ENCODE data around the gene BICDL2. TPM values are rescaled to one million over a fixed set of nuclear protein-coding genes. Genes with fewer than 3 reads are reported as not detected.

Gene BICDL2
- total RNA-seq, 1 experiment from 2014 or later, result not detected

DNA sequence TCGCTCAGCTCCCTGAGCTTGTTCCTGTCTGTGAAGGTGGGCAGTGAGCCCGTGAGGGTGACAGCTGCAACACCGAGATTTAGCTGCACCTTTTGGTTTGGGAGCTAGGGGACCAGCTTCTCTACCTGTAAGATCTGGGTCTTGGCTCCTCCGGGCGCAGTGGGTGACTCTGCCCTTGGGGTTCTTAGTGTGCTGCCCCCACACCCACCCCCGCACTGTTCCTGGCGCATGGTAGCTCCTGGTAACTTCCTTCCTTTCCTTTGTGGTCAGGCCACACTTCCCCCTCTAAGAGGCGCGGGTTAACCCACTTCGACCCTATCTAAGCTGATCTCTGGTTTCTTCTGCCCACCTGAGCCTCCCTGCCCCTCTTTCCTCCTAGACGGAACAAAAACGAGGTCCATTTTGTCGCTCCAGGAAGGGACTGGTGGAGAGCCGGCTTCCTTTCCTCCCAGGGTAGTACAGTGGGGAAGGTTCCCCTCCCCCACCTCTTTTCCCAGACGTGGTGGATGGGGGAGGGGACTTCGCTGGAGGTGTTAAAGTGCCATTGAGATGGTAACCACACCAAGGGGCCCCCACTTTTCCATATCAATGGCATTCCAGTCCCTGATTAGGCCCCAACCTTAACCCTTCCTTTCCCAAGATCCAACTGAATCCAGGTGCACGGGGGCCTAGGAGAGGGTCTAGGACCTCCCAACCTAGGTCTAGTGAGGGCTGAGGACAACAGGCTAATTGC lies 28.6 kb downstream of the BICDL2 start:
- H3K27me3 ChIP-seq (ENCODE audit: low read length), result no peaks in the 10 kb centered on the region
- peaks cover 3% of the 10 kb centered on the region for H3K4me1 ChIP-seq (ENCODE audit: low read length)
- H3K4me3 ChIP-seq (ENCODE audit: low read length), result no peak overlapping the region
- H3K9ac ChIP-seq (ENCODE audit: low read length), result no peak overlapping the region
- no peak for DNase-seq
- no peak overlapping the region for H3K4me2 ChIP-seq (ENCODE audit: low read depth, low read length, poor library complexity, severe bottlenecking)
- no peaks in the 10 kb centered on the region for H3K36me3 ChIP-seq (ENCODE audit: insufficient read depth, low read length)
- no peaks in the 10 kb centered on the region for H3K79me2 ChIP-seq (ENCODE audit: low read length)
- H3K9me3 ChIP-seq (ENCODE audit: low read length), result no peaks in the 10 kb centered on the region
- H4K20me1 ChIP-seq (ENCODE audit: insufficient read depth, low read depth, low read length), result no peaks in the 10 kb centered on the region
- no peak overlapping the region for H2AFZ ChIP-seq (ENCODE audit: low read length)
- H3K9me2 ChIP-seq (replicated peaks; ENCODE audit: insufficient read depth, low read length), result no peaks in the 10 kb centered on the region
- H3K27ac ChIP-seq (ENCODE audit: low read length), result no peak overlapping the region

DNA sequence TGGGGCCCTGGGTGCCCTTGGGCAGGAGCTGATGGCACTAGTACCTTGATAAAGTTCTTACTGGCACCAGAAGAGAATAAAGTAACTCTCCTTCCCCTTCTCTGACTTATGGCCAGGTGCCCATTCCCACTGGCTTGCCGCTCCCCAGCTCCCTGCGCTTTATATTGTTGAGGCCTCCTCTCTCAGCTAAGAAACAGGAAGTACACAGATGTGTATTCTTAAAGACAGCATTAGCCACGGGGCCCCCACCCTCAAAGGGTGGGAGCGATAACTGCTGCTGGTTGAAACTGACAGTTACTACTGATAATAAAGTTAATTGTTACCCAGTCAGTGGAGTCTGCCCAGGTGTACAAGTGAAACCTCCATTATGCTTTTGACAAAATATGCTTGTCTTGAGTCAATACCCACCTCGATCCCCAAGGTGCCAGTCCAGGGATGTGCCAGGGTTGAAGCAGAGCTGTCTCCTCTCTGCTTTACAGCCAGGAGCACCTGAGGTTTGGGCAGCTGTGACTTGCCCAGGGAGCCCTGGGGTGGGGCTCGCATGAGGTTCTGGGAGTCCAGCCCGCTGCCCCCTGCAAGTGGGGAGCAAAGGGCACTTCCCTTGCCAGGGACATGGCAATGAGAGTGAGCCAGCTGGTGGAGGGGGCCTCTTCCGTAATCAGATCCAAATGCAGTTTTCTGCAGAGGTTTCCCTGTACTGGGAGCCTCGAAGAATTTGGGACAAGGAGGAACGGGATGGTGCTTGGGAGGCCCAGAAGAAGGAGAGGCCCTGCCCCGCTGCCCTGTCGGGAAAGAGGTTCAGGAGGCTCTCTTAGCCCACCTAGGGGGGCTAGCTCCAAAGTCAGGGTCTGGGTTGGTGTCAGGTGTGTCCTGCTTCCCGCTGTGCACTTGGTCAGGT lies 29.4 kb downstream of the BICDL2 start:
- Histone ChIP-seq H3K36me3 (ENCODE audit: insufficient read depth, low read length) (no peaks in the 10 kb centered on the region), H2AFZ (ENCODE audit: low read length) (no peak overlapping the region), H3K4me2 (ENCODE audit: low read depth, low read length, poor library complexity, severe bottlenecking) (no peak overlapping the region)

DNA sequence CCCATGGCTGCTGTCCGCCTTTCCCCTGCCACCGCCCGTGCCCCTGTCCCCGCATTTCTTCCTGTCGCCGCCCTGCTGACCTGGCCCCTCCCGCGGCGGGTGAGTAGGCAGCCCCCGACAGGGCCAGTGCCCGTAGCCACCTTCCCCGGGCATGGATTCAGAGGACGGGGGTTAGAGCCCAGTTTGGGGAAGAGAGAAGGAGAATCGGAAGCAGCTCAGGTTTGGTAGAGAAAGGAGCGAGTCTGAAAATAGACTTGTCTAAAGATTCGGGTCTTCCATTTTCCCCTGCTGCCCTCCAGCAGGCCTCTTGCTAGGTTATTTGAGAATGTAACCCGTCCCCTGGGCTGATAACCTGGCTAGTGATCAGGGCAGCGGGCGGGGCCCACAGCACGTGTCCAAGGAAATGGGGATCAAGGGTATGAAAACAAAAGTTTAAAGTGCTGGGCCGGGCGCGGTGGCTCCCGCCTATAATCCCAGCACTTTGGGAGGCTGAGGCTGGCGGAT lies 31.9 kb downstream of the BICDL2 start:
- no peak overlapping the region for H3K27ac ChIP-seq (ENCODE audit: low read length)
- H3K4me3 ChIP-seq (ENCODE audit: low read length), result 0 out of 2 replicates have a peak overlapping the region, but pooled peaks have one; percentile 22
- H4K20me1 ChIP-seq (ENCODE audit: insufficient read depth, low read depth, low read length), result no peaks in the 10 kb centered on the region
- H3K79me2 ChIP-seq (ENCODE audit: low read length), result no peaks in the 10 kb centered on the region
- DNase-seq, result no peak
- H3K4me2 ChIP-seq (ENCODE audit: low read depth, low read length, poor library complexity, severe bottlenecking), result peak overlapping the region; percentile 42
- H3K4me1 ChIP-seq (ENCODE audit: low read length), result peaks cover 3% of the 10 kb centered on the region
- H3K36me3 ChIP-seq (ENCODE audit: insufficient read depth, low read length), result no peaks in the 10 kb centered on the region
- H3K9me3 ChIP-seq (ENCODE audit: low read length), result no peaks in the 10 kb centered on the region
- H3K9me2 ChIP-seq (replicated peaks; ENCODE audit: insufficient read depth, low read length), result no peaks in the 10 kb centered on the region
- no peaks in the 10 kb centered on the region for H3K27me3 ChIP-seq (ENCODE audit: low read length)
- no peak overlapping the region for H2AFZ ChIP-seq (ENCODE audit: low read length)
- H3K9ac ChIP-seq (ENCODE audit: low read length), result no peak overlapping the region

More for the DNA sequence above, 29.4 kb downstream of the BICDL2 start:
- Histone ChIP-seq H3K27ac (ENCODE audit: low read length) (no peak overlapping the region), H3K9me2 (replicated peaks; ENCODE audit: insufficient read depth, low read length) (no peaks in the 10 kb centered on the region), H3K4me1 (ENCODE audit: low read length) (peaks cover 3% of the 10 kb centered on the region), H3K9me3 (ENCODE audit: low read length) (no peaks in the 10 kb centered on the region), H3K27me3 (ENCODE audit: low read length) (no peaks in the 10 kb centered on the region), H4K20me1 (ENCODE audit: insufficient read depth, low read depth, low read length) (no peaks in the 10 kb centered on the region), H3K9ac (ENCODE audit: low read length) (no peak overlapping the region), H3K4me3 (ENCODE audit: low read length) (no peak overlapping the region), H3K79me2 (ENCODE audit: low read length) (no peaks in the 10 kb centered on the region)
- no peak for DNase-seq

GRCh38 chr16:3004319-3004718 lies 32.4 kb downstream of the BICDL2 start:
- no peaks in the 10 kb centered on the region for H4K20me1 ChIP-seq (ENCODE audit: insufficient read depth, low read depth, low read length)
- no peak for DNase-seq
- no peak overlapping the region for H3K4me3 ChIP-seq (ENCODE audit: low read length)
- no peaks in the 10 kb centered on the region for H3K79me2 ChIP-seq (ENCODE audit: low read length)
- no peak overlapping the region for H2AFZ ChIP-seq (ENCODE audit: low read length)
- no peak overlapping the region for H3K27ac ChIP-seq (ENCODE audit: low read length)
- H3K4me1 ChIP-seq (ENCODE audit: low read length), result peaks cover 3% of the 10 kb centered on the region
- no peak overlapping the region for H3K9ac ChIP-seq (ENCODE audit: low read length)
- H3K4me2 ChIP-seq (ENCODE audit: low read depth, low read length, poor library complexity, severe bottlenecking), result no peak overlapping the region
- no peaks in the 10 kb centered on the region for H3K36me3 ChIP-seq (ENCODE audit: insufficient read depth, low read length)
- H3K9me3 ChIP-seq (ENCODE audit: low read length), result no peaks in the 10 kb centered on the region
- H3K27me3 ChIP-seq (ENCODE audit: low read length), result no peaks in the 10 kb centered on the region
- no peaks in the 10 kb centered on the region for H3K9me2 ChIP-seq (replicated peaks; ENCODE audit: insufficient read depth, low read length)

DNA sequence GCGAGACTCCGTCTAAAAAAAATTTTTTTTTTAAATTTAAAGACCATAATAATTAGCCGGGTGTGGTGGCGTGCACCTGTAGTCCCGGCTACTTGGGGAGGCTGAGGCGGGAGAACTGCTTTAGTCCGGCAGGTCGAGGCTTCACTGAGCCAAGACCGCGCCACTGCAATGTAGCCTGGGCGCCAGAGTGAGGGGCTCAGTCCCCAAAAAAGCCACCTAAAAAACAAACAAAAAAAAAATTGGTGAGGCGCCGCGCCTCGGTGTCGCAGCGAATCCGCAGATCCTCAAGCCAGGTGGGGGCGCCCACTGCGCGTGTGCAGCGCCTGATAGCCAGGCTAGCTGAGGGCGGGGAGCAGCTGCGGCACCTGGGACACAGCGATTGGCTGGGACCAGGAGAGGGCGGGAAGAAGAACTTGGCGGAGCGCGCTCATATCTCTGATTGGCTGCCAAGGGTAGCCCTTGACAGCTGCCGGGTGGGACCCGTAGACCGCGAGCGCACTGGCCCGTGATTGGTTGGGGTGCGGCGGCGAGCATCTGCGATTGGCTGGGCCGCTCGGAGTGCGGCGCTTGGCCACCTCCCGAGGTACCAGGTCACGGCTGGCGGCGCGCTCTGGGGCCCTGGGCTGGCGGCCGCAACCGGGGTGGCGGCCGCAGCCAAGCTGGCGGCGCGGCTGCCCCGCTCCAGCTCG lies 33.0 kb downstream of the BICDL2 start:
- H3K9me2 ChIP-seq (replicated peaks; ENCODE audit: insufficient read depth, low read length), result no peaks in the 10 kb centered on the region
- H3K79me2 ChIP-seq (ENCODE audit: low read length), result no peaks in the 10 kb centered on the region
- peak; percentile 100 for DNase-seq
- H3K4me3 ChIP-seq (ENCODE audit: low read length), result no peak overlapping the region
- H3K4me1 ChIP-seq (ENCODE audit: low read length), result peaks cover 3% of the 10 kb centered on the region
- H3K27me3 ChIP-seq (ENCODE audit: low read length), result no peaks in the 10 kb centered on the region
- no peak overlapping the region for H3K4me2 ChIP-seq (ENCODE audit: low read depth, low read length, poor library complexity, severe bottlenecking)
- H4K20me1 ChIP-seq (ENCODE audit: insufficient read depth, low read depth, low read length), result no peaks in the 10 kb centered on the region
- H2AFZ ChIP-seq (ENCODE audit: low read length), result no peak overlapping the region
- no peak overlapping the region for H3K9ac ChIP-seq (ENCODE audit: low read length)
- H3K27ac ChIP-seq (ENCODE audit: low read length), result no peak overlapping the region
- H3K36me3 ChIP-seq (ENCODE audit: insufficient read depth, low read length), result no peaks in the 10 kb centered on the region
- H3K9me3 ChIP-seq (ENCODE audit: low read length), result no peaks in the 10 kb centered on the region

DNA sequence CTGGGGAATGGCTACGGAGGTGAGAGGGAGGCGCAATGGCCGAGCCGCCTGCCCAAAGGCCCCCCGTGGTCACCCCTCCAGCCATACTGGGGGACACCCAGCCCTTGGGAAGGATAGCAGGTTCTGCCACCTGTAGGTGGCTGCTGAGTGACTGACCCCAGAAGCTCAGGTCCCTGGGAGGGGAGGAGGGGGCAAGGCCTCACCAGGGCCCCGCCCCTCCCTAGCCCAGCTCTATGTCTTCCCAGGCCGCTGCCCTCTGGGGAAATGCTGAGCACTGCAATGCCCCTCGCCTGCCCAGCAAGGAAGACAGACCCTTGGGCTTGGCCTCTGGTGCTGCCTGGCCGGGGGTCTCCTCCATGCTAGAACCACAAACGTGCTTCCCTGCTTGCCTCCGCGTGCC lies 35.4 kb downstream of the BICDL2 start:
- no peaks in the 10 kb centered on the region for H3K27me3 ChIP-seq (ENCODE audit: low read length)

DNA sequence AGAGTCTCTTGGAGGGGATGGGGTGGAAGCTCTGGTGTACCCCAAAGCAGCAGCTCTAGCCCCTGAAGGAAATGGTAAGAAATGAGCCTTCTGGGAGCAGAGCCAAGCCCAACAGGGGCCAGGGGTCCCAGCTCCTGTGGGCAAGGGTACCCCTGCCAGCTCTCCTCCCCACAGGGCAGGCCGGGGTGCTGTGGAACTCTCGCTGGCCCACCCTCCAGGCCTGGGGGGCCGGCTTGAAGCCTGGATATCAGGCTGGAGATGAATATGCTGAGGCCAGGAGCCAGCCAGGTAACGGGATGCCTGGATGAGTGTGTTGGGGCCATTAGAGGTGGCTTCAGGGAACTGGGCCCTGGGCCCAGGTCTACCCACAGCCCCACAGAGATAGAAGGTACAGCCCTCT lies 36.2 kb downstream of the BICDL2 start:
- Histone ChIP-seq H3K27me3 (ENCODE audit: low read length) (no peaks in the 10 kb centered on the region), H3K36me3 (ENCODE audit: insufficient read depth, low read length) (no peaks in the 10 kb centered on the region), H3K4me2 (ENCODE audit: low read depth, low read length, poor library complexity, severe bottlenecking) (no peak overlapping the region), H3K4me3 (ENCODE audit: low read length) (no peak overlapping the region), H4K20me1 (ENCODE audit: insufficient read depth, low read depth, low read length) (no peaks in the 10 kb centered on the region), H2AFZ (ENCODE audit: low read length) (no peak overlapping the region), H3K4me1 (ENCODE audit: low read length) (peaks cover 3% of the 10 kb centered on the region), H3K79me2 (ENCODE audit: low read length) (no peaks in the 10 kb centered on the region), H3K9me2 (replicated peaks; ENCODE audit: insufficient read depth, low read length) (no peaks in the 10 kb centered on the region), H3K9ac (ENCODE audit: low read length) (no peak overlapping the region), H3K9me3 (ENCODE audit: low read length) (no peaks in the 10 kb centered on the region), H3K27ac (ENCODE audit: low read length) (no peak overlapping the region)
- DNase-seq, result no peak

More for the DNA sequence above, 35.4 kb downstream of the BICDL2 start:
- H3K36me3 ChIP-seq (ENCODE audit: insufficient read depth, low read length), result no peaks in the 10 kb centered on the region
- H3K79me2 ChIP-seq (ENCODE audit: low read length), result no peaks in the 10 kb centered on the region
- H3K9ac ChIP-seq (ENCODE audit: low read length), result no peak overlapping the region
- H3K4me1 ChIP-seq (ENCODE audit: low read length), result peaks cover 3% of the 10 kb centered on the region
- no peak overlapping the region for H3K4me2 ChIP-seq (ENCODE audit: low read depth, low read length, poor library complexity, severe bottlenecking)
- no peak overlapping the region for H3K4me3 ChIP-seq (ENCODE audit: low read length)
- no peaks in the 10 kb centered on the region for H3K9me2 ChIP-seq (replicated peaks; ENCODE audit: insufficient read depth, low read length)
- no peak overlapping the region for H2AFZ ChIP-seq (ENCODE audit: low read length)
- H3K9me3 ChIP-seq (ENCODE audit: low read length), result no peaks in the 10 kb centered on the region
- H3K27ac ChIP-seq (ENCODE audit: low read length), result no peak overlapping the region
- DNase-seq, result no peak
- no peaks in the 10 kb centered on the region for H4K20me1 ChIP-seq (ENCODE audit: insufficient read depth, low read depth, low read length)

GRCh38 chr16:2999929-3000328 lies 36.8 kb downstream of the BICDL2 start:
- Histone ChIP-seq H2AFZ (ENCODE audit: low read length) (no peak overlapping the region), H3K4me3 (ENCODE audit: low read length) (no peak overlapping the region), H3K4me1 (ENCODE audit: low read length) (peaks cover 3% of the 10 kb centered on the region), H3K9me2 (replicated peaks; ENCODE audit: insufficient read depth, low read length) (no peaks in the 10 kb centered on the region), H3K36me3 (ENCODE audit: insufficient read depth, low read length) (no peaks in the 10 kb centered on the region), H3K9me3 (ENCODE audit: low read length) (no peaks in the 10 kb centered on the region), H3K27ac (ENCODE audit: low read length) (no peak overlapping the region), H3K79me2 (ENCODE audit: low read length) (no peaks in the 10 kb centered on the region), H3K27me3 (ENCODE audit: low read length) (no peaks in the 10 kb centered on the region), H3K9ac (ENCODE audit: low read length) (no peak overlapping the region), H4K20me1 (ENCODE audit: insufficient read depth, low read depth, low read length) (no peaks in the 10 kb centered on the region), H3K4me2 (ENCODE audit: low read depth, low read length, poor library complexity, severe bottlenecking) (no peak overlapping the region)
- no peak for DNase-seq

All from Karpas-422 (cell line).